Measurements from ENCODE around the gene LRRC47. TPM values are rescaled to one million over a fixed set of nuclear protein-coding genes. Genes with fewer than 3 reads are reported as not detected.

The LRRC47 gene
- total and polyA plus RNA-seq, 2 experiments from 2014 or later = 15.1 to 41.9 TPM

DNA sequence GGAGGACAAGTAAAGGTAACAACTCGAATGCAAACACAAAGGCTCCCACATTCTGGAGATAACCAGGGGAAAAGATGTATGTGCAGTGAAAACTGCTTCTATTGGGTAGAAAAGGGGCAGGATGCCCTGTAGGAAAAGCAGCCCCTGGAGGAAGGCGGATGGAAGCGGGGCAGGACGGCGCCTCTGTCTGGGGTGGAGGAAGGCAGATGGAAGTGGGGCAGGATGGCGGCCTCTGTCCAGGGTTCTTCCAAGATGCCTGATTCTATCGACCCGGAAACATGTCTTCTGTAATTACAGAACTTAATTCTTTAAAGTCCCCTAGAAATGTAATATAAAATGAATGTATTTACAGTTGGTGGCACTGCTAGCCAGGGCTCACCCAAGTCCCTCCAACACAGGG lies 24.0 kb upstream of the LRRC47 start:
- H3K4me3 ChIP-seq = no peak overlapping the region
- H2AFZ ChIP-seq = no peak overlapping the region
- no peaks in the 10 kb centered on the region for H3K9me3 ChIP-seq (ENCODE audit: low read depth)
- H4K20me1 ChIP-seq (ENCODE audit: insufficient read depth) = no peaks in the 10 kb centered on the region
- no peaks in the 10 kb centered on the region for H3K4me1 ChIP-seq (ENCODE audit: insufficient read depth)
- peaks cover under 1% of the 10 kb centered on the region; the same call in 1 of the 2 replicates for H3K36me3 ChIP-seq (ENCODE audit: low read depth)
- no peak overlapping the region for H3K27ac ChIP-seq
- H3K4me2 ChIP-seq (ENCODE audit: unreplicated experiment) = no peak overlapping the region
- no peaks in the 10 kb centered on the region for H3F3A ChIP-seq (ENCODE audit: insufficient read depth)
- no peak for DNase-seq
- H3K9me2 ChIP-seq (ENCODE audit: insufficient read depth) = no peaks in the 10 kb centered on the region
- TF ChIP-seq EZH2 (IDR thresholded peaks at IDR 0.05; ENCODE audit: insufficient read depth, poor library complexity, severe bottlenecking) (no peak), EZH2phosphoT487 (IDR thresholded peaks at IDR 0.05; ENCODE audit: insufficient read depth, low read depth) (no peak)
- no peak overlapping the region for H3K9ac ChIP-seq
- no peaks in the 10 kb centered on the region for H3K79me2 ChIP-seq (ENCODE audit: insufficient read depth)
- no peaks in the 10 kb centered on the region for H3K27me3 ChIP-seq (replicated peaks; ENCODE audit: insufficient read depth)
- WGBS, 2 experiments (ENCODE audit: low coverage in 1 of 2, low lambda C conversion rate in 2 of 2, missing lambda C conversion rate in 2 of 2) = 90 to 92% methylated on average over 8 of the region's 8 CpGs
- in situ Hi-C loops (cut with MboI) = no loop called here

DNA sequence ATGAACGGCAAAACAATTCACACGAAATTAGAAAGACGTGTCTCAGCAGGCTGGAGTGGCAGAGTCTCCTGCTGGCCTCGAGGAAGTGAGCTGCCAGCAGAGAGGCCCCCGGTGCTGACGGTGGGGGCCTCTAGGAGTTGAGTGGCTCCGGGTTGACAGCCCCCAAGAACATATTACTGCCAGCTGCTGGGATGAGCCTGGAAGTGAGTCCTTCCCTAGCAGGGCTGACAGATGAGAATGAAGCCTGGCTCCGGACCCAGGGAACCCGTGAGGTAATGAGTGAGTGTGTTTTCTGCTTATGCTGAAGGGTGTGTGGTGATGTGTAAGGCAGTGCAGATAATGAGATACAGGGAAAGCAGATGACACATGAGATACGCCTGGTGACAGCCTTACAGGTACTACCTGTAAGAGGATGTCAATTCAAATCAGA lies 23.5 kb upstream of the LRRC47 start:
- H3K9me3 ChIP-seq (ENCODE audit: low read depth) = no peaks in the 10 kb centered on the region
- WGBS, 2 experiments (ENCODE audit: low coverage in 1 of 2, low lambda C conversion rate in 2 of 2, missing lambda C conversion rate in 2 of 2) = 62 to 63% methylated on average over 10 of the region's 10 CpGs
- H3F3A ChIP-seq (ENCODE audit: insufficient read depth) = no peaks in the 10 kb centered on the region
- no peaks in the 10 kb centered on the region for H3K27me3 ChIP-seq (replicated peaks; ENCODE audit: insufficient read depth)
- no peaks in the 10 kb centered on the region for H3K4me1 ChIP-seq (ENCODE audit: insufficient read depth)
- H2AFZ ChIP-seq = no peak overlapping the region
- in situ Hi-C loops (cut with MboI) = no loop called here
- H3K36me3 ChIP-seq (ENCODE audit: low read depth) = no peaks in the 10 kb centered on the region; the same call in 1 of the 2 replicates
- no peak overlapping the region for H3K27ac ChIP-seq
- H3K9me2 ChIP-seq (ENCODE audit: insufficient read depth) = no peaks in the 10 kb centered on the region
- no peak overlapping the region for H3K9ac ChIP-seq
- no peak for TF ChIP-seq EZH2 (IDR thresholded peaks at IDR 0.05; ENCODE audit: insufficient read depth, poor library complexity, severe bottlenecking)
- TF ChIP-seq EZH2phosphoT487 (IDR thresholded peaks at IDR 0.05; ENCODE audit: insufficient read depth, low read depth) = no peak
- H3K79me2 ChIP-seq (ENCODE audit: insufficient read depth) = no peaks in the 10 kb centered on the region
- DNase-seq = no peak
- no peak overlapping the region for H3K4me2 ChIP-seq (ENCODE audit: unreplicated experiment)
- no peaks in the 10 kb centered on the region for H4K20me1 ChIP-seq (ENCODE audit: insufficient read depth)
- no peak overlapping the region for H3K4me3 ChIP-seq

DNA sequence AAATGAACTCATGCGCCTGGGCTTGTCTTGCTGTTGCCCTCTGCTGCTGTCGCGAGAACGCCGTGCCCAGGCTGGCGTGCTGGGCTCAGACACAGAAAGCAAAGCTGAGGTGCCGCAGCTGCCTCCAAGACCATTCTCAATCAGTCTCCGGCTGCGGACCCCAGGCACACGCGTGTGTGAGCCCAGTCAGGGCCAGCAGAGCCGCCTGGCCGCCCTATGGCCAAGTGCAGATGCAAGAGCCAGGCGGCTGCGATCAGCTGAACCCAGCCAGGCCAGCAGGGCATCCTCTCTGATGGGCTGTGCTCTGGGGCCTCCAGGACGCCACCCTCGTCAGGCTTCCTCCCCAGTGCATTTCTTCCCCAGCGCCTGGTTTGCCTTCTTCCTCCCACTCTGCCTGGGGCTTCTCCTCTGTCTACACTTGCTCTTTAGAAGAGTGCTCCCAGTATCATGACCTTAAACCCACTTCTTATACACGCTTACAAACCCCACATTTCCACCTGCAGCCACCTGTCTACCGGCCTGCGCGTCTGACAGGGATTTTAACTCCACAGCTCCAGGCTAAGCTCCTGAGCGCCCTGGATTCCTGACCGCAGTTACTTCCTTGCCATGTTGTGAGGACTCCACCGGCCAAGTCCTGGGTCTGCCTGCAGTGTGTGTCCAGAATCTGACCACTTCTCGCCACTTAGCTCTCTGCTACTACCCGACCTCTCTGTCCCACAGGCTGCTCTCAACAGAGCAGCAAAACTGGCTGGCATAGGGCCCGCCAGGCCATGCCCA lies 21.7 kb upstream of the LRRC47 start:
- Histone ChIP-seq H3K4me2 (ENCODE audit: unreplicated experiment) (no peak overlapping the region), H3K9ac (no peak overlapping the region), H3K36me3 (ENCODE audit: low read depth) (no peaks in the 10 kb centered on the region; the same call in 1 of the 2 replicates), H3F3A (ENCODE audit: insufficient read depth) (no peaks in the 10 kb centered on the region), H4K20me1 (ENCODE audit: insufficient read depth) (no peaks in the 10 kb centered on the region), H3K79me2 (ENCODE audit: insufficient read depth) (no peaks in the 10 kb centered on the region), H3K4me3 (no peak overlapping the region), H3K9me3 (ENCODE audit: low read depth) (no peaks in the 10 kb centered on the region), H3K9me2 (ENCODE audit: insufficient read depth) (no peaks in the 10 kb centered on the region), H3K27ac (no peak overlapping the region), H2AFZ (no peak overlapping the region), H3K27me3 (replicated peaks; ENCODE audit: insufficient read depth) (no peaks in the 10 kb centered on the region), H3K4me1 (ENCODE audit: insufficient read depth) (no peaks in the 10 kb centered on the region)
- in situ Hi-C loops (cut with MboI) = no loop called here
- TF ChIP-seq EZH2phosphoT487 (IDR thresholded peaks at IDR 0.05; ENCODE audit: insufficient read depth, low read depth) (no peak), EZH2 (IDR thresholded peaks at IDR 0.05; ENCODE audit: insufficient read depth, poor library complexity, severe bottlenecking) (no peak)
- 96 to 97% methylated on average over 28 of the region's 28 CpGs for WGBS, 2 experiments (ENCODE audit: low coverage in 1 of 2, low lambda C conversion rate in 2 of 2, missing lambda C conversion rate in 2 of 2)
- DNase-seq = no peak

DNA sequence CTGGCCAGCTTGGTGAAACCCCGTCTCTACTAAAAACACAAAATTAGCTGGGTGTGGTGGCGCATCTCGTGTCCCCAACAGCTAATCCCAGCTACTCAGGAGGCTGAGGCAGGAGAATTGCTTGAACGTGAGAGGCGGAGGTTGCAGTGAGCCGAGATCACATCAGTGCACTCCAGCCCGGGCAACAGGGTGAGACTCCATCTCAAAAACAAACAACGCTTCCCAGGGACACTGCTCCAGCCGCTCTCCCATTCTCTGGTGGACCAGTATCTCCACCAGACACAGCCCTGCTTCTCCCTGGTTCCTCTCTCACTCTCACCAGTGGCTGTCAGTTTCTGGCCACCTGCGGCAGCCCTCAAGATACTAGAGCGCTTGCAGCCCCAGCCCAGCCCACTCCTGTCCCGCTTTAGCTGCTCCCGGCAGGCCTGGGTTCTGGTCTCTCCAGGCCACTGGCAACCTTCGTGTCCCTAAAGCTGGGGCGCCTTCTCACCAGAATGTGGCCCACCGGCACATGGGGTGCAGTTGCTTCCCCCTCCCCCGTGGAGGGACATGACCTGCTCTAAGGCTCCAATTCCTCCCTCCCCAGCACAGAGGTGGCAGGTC lies 20.9 kb upstream of the LRRC47 start:
- Histone ChIP-seq H3K27me3 (replicated peaks; ENCODE audit: insufficient read depth) (no peaks in the 10 kb centered on the region), H3K4me1 (ENCODE audit: insufficient read depth) (no peaks in the 10 kb centered on the region), H3K9me3 (ENCODE audit: low read depth) (no peaks in the 10 kb centered on the region), H4K20me1 (ENCODE audit: insufficient read depth) (no peaks in the 10 kb centered on the region), H3K9me2 (ENCODE audit: insufficient read depth) (no peaks in the 10 kb centered on the region), H3K4me2 (ENCODE audit: unreplicated experiment) (no peak overlapping the region), H3K27ac (no peak overlapping the region), H3K36me3 (ENCODE audit: low read depth) (no peaks in the 10 kb centered on the region; the same call in 1 of the 2 replicates), H3K79me2 (ENCODE audit: insufficient read depth) (no peaks in the 10 kb centered on the region), H3K4me3 (no peak overlapping the region), H2AFZ (no peak overlapping the region), H3F3A (ENCODE audit: insufficient read depth) (no peaks in the 10 kb centered on the region), H3K9ac (no peak overlapping the region)
- DNase-seq = no peak
- WGBS, 2 experiments (ENCODE audit: low coverage in 1 of 2, low lambda C conversion rate in 2 of 2, missing lambda C conversion rate in 2 of 2) = 95 to 98% methylated on average over 17 of the region's 17 CpGs
- in situ Hi-C loops (cut with MboI) = no loop called here
- TF ChIP-seq EZH2 (IDR thresholded peaks at IDR 0.05; ENCODE audit: insufficient read depth, poor library complexity, severe bottlenecking) (no peak), EZH2phosphoT487 (IDR thresholded peaks at IDR 0.05; ENCODE audit: insufficient read depth, low read depth) (no peak)
